Muscle of back (tissue), 13 donors: ENCODE results near the gene SMIM7. TPM values are rescaled to one million over a fixed set of nuclear protein-coding genes. Genes with fewer than 3 reads are reported as not detected.
A peak's percentile ranks its signal among the peaks of the same experiment; 100 is the strongest.
"Not testable (repeated sequence)": the region's sequence is repeated elsewhere in the genome, so short reads cannot be mapped to it uniquely, and the experiment has no call there.

ENCODE experiments used
- DNase-seq, 3 donors: peaks; one replicate each; pipeline versions ENCODE4 v3.0.0 to v3.0.0-alpha.2; 2013
- long read RNA-seq, 9 donors: transcript quantifications; one replicate each; lab custom pipeline, GENCODE V29; 2026
- polyA plus RNA-seq, 10 donors: library from polyadenylated mRNA; unstranded; fragments of 120-200 nt; gene quantifications; one replicate each; pipeline ENCODE4 v1.2.1, GENCODE V29; 2013; ENCODE audit not compliant: insufficient read length in 10 of 10

Gene SMIM7
- 10 to 100 TPM; 44.8 to 68.8 (median 50.3) TPM for polyA plus RNA-seq
- long read RNA-seq, donor 1, transcript SMIM7-208 (5 exons, 2,776 nt) = major isoform, 14 of 24 reads
- long read RNA-seq, donor 1, partial matches to known transcripts = 0 of 24 reads
- long read RNA-seq, donor 1, other reads (novel, unspliced or antisense) = 0 of 24 reads
- long read RNA-seq, donor 2, transcript SMIM7-208 (5 exons, 2,776 nt) = major isoform, 11 of 19 reads
- long read RNA-seq, donor 2, partial matches to known transcripts = 0 of 19 reads
- long read RNA-seq, donor 2, other reads (novel, unspliced or antisense) = 0 of 19 reads
- long read RNA-seq, donor 3 = 0 reads
- long read RNA-seq, donor 4, transcript SMIM7-208 (5 exons, 2,776 nt) = major isoform, 9 of 16 reads
- long read RNA-seq, donor 4, partial matches to known transcripts = 0 of 16 reads
- long read RNA-seq, donor 4, other reads (novel, unspliced or antisense) = 0 of 16 reads
- long read RNA-seq, donor 5, transcript SMIM7-214 (4 exons, 1,075 nt) = minor isoform, 8 of 59 reads
- long read RNA-seq, donor 5, transcript SMIM7-208 (5 exons, 2,776 nt) = major isoform, 30 of 59 reads
- long read RNA-seq, donor 5, partial matches to known transcripts = 10 of 59 reads
- long read RNA-seq, donor 5, other reads (novel, unspliced or antisense) = 0 of 59 reads
- long read RNA-seq, donor 6, transcript SMIM7-208 (5 exons, 2,776 nt) = major isoform, 22 of 56 reads
- long read RNA-seq, donor 6, transcript SMIM7-214 (4 exons, 1,075 nt) = minor isoform, 7 of 56 reads
- long read RNA-seq, donor 6, partial matches to known transcripts = 15 of 56 reads
- long read RNA-seq, donor 6, other reads (novel, unspliced or antisense) = 0 of 56 reads
- long read RNA-seq, donor 7, transcript SMIM7-208 (5 exons, 2,776 nt) = major isoform, 8 of 17 reads
- long read RNA-seq, donor 7, partial matches to known transcripts = 0 of 17 reads
- long read RNA-seq, donor 7, other reads (novel, unspliced or antisense) = 0 of 17 reads
- long read RNA-seq, donor 8, transcript SMIM7-208 (5 exons, 2,776 nt) = major isoform, 12 of 26 reads
- long read RNA-seq, donor 8, partial matches to known transcripts = 5 of 26 reads
- long read RNA-seq, donor 8, other reads (novel, unspliced or antisense) = 0 of 26 reads
- long read RNA-seq, donor 9, partial matches to known transcripts = 0 of 6 reads
- long read RNA-seq, donor 9, other reads (novel, unspliced or antisense) = 0 of 6 reads

- DNase-seq = peak; percentile 99 to 100 (median 99)
Observed at GRCh38 chr19:16659832-16660708, at the start of gene SMIM7. Gene SMIM7, minus strand, starts transcription at chr19:16660144. Its CDS starts 34 bp downstream, at chr19:16660110.

GRCh38 chr19:16703677-16704076 lies 43.7 kb upstream of the SMIM7 start:
- DNase-seq = no peak

DNA sequence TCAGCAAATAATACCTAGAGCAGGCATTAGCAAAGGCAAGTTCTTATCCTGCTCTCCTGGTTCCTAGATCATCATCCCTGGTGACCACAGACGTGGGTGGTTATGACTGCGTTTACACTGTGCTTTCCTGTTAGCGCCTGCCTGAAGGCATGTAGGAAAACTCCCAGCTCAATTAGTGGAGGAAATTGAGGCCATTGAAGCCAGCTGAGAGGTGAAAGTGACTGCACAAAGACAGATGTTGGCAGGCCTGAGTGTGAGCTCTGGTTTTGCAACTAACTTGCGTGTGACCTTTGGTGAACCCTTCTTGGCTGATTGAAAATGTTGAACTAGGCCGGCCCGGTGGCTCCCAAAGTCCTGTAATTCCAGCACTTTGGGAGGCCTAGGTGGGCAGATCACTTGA lies 42.2 kb upstream of the SMIM7 start:
- DNase-seq = peak; percentile 8 to 31 (median 25)

DNA sequence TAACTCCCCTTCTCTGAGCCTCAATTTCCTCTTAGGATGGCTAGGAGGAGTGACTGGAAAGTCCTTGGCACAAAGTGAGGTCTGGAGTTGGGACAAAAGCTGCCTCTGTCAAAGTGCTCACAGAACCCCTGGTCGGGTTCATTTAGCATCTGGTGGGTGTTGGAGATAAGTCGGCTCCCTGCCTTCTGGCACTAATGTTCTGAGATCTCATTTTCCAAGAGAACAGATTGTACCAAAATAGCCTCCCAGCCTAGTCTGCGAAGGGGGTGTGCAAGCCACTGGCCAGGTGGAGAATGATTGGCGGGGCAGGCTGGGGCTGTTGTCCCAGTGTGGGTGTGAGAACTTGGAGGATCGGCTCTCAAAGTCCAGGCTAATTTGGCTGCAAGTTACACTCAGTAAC lies 39.0 kb upstream of the SMIM7 start:
- DNase-seq = peak; percentile 25 to 33 (median 32)

DNA sequence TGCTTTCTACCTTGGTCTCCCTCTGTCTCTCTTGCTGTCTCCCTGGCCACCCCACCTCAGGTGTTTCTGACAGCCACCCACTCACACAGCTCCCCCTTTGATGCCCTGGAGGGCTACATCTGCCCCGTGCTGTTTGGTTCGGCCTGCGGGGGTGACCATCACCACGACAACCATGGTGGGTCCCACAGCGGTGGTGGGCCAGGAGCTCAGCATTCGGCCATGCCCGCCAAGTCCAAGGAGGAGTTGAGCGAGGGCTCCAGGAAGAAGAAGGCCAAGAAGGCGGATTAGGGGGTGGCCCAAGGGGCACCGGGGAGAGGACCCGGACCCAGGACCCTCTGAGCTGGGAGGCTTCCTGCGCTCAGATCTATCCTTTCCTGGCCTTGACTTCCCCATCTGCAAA lies 28.1 kb upstream of the SMIM7 start:
- DNase-seq = no peak

GRCh38 chr19:16684216-16684615 lies 24.3 kb upstream of the SMIM7 start:
- no peak for DNase-seq

DNA sequence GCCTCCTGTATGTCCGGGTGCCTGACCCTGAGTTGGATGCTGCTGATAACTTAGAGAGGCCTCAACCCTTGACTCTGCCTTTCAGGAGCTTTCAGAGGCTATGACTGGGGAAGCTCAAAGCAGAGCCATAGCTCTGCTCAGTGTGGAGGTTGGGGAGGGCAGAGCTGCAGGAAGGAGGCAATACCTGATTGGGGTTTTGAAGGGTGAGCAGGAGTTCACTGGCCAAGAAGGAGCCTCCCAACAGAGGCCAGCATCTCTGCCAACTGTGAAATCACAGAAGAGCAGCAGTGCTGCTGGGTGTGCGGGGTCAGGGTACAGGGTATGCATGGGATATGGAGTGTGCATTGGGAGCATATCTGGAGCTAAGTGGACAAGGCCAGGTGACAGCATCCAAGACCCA lies 22.6 kb upstream of the SMIM7 start:
- no peak for DNase-seq

DNA sequence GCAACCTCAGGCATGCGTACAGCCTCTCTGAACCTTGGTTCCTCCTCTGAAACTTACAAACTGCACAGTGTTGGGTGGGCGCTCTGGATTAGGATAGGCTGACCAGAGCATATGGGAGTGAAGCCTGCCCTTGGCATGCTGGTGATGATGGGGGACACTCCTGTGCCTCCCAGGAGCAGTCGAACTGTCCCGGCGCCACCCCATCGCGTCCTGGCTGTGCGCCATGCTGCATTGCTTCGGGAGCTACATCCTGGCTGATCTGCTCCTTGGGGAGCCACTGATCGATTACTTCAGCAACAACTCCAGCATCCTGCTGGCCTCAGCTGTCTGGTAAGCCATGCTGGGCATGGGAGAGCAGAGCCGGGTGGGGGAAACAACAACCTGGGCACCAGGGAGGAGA lies 19.9 kb upstream of the SMIM7 start:
- DNase-seq = no peak

DNA sequence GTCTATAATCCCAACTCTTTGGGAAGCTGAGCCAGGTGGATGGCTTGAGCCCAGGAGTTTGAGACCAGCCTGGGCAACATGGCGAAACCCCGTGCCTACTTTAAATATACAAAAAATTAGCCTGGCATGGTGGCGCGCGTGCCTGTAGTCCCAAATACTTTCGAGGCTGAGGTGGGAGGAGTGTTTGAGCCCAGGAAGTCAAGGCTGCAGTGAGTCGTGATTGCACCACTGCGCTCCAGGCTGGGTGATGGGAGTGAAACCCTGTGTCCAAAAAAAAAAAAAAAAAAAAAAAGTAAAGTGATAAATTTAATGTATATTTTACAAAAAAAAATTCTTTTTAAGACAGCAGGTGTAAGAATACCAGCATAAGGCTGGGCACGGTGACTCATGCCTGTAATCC lies 18.6 kb upstream of the SMIM7 start:
- no peak for DNase-seq

GRCh38 chr19:16677055-16677454 lies 17.1 kb upstream of the SMIM7 start:
- no peak for DNase-seq

DNA sequence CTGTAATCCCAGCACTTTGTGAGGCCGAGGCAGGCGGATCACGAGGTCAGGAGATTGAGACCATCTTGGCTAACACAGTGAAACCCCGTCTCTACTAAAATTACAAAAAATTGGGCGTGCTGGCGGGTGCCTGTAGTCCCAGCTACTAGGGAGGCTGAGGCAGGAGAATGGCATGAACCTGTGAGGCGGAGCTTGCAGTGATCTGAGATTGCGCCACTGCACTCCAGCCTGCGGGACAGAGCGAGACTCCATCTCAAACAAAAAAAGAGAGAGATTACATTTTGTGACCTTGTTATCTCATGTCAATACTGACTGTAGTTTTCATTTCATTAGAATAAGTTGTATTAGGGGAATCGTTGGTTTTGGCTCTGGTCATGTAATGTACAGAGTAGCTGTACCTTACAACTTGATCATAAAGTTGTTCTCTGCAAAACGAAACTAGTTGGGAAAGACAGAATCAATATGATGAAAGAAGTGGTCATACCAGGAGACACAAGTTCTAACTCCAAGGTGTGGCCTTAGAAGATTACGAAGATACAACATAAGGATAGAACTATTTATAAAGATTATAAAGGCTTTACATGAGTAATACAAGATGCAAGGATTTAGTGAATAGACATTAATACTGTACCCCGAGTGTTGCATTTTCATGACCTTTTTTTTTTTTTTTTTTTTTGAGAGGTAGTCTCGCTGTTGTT lies 16.3 kb upstream of the SMIM7 start:
- no peak for DNase-seq

DNA sequence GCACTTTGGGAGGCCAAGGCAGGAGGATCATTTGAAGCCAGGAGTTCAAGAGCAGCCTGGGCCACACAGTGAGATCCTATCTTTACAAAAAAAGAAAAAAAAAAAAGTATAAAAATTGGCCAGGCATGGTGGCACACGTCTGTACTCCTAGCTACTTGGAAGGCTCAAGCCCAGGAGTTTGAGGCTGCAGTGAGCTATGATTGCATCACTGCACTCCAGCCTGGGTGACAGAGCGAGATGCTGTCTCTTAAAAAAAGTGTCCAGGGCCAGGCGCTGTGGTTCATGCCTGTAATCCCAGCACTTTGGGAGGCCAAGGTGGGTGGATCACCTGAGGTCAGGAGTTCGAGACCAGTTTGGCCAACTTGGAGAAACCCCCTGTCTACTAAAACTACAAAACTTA lies 13.9 kb upstream of the SMIM7 start:
- DNase-seq = not testable (repeated sequence)

DNA sequence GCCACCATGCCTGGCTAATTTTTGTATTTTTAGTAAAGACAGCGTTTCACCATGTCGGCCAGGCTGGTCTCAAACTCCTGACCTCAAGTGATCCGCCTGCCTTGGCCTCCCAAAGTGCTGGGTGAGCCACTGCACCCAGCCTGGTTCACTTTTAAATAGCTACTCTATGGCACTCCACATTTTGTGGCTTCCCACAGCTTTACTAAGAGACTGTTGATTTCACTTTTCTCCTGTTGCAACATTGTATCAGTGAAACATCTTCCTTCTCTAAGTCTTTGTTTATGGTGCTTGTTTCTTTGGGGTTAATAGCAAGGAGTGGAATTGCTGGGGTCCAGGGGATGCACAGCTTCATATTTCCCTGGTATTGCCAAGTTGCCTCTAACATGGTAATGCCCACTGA lies 13.3 kb upstream of the SMIM7 start:
- no peak for DNase-seq

GRCh38 chr19:16671652-16672274 lies 11.8 kb upstream of the SMIM7 start:
- peak; percentile 37 to 70 (median 62) for DNase-seq

DNA sequence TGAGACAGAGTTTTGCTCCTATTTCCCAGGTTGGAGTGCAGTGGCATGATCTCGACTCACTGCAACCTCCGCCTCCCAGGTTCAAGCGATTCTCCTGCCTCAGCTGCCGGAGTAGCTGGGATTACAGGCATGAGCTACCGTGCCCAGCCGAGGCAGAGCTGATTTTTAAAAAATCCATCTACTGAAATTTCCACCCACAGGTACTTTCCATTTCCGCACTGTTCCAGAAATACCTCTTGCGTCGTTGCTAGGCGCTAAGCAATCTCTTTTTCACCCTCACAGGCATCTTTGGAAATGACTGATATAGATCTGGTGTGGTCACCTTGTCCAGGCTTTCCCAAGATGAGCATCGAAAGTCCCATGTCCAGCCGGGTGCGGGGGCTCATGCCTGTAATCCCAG lies 10.3 kb upstream of the SMIM7 start:
- no peak for DNase-seq

DNA sequence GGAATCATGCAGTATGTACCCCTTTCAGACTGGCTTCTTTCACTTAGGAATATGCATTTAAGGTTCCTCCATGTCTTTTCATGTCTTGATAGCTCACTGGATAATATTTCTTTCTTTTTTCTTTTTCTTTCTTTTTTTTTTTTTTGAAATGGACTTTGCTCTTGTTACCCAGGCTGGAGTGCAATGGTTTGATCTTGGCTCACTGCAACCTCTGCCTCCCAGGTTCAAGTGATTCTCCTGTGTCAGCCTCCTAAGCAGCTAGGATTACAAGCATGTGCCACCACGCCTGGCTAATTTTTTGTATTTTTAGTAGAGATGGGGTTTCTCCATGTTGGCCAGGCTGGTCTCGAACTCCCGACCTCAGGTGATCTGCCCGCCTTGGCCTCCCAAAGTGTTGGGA lies 8.8 kb upstream of the SMIM7 start:
- DNase-seq = not testable (repeated sequence)

DNA sequence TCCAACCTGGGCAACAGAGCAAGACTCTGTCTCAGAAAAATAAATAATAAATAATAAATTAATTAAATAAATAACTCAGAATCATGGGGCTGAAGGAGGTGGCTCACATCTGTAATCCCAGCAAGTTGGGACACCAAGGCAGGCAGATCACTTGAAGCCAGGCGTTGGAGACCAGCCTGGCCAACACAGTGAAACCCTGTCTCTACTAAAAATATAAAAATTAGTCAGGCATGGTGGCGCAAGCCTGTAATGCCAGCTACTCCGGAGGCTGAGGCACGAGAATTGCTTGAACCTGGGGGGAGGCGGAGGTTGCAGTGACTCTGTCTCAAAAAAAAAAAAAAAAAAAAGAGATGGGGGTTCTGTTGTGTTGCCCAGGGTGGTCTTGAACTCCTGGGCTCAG lies 8.2 kb upstream of the SMIM7 start:
- DNase-seq = no peak

- DNase-seq = peak; percentile 33 to 40 (median 34)
Observed at GRCh38 chr19:16661480-16662034, 1.6 kb upstream of the SMIM7 start.

- DNase-seq = peak; percentile 47 to 69 (median 55)
Observed at GRCh38 chr19:16660763-16661479, 977 bp upstream of the SMIM7 start, which contains the start of gene TMEM38A. Gene TMEM38A, plus strand, starts transcription at chr19:16661139. Its CDS starts 79 bp downstream, at chr19:16661218.
